ENCODE measurements around the gene ECT2L. TPM values are rescaled to one million over a fixed set of nuclear protein-coding genes. Genes with fewer than 3 reads are reported as not detected.
"Not testable (repeated sequence)": the region's sequence is repeated elsewhere in the genome, so short reads cannot be mapped to it uniquely, and the experiment has no call there.

ECT2L gene
- polyA plus RNA-seq, 1 experiment, result 0.01 TPM

DNA sequence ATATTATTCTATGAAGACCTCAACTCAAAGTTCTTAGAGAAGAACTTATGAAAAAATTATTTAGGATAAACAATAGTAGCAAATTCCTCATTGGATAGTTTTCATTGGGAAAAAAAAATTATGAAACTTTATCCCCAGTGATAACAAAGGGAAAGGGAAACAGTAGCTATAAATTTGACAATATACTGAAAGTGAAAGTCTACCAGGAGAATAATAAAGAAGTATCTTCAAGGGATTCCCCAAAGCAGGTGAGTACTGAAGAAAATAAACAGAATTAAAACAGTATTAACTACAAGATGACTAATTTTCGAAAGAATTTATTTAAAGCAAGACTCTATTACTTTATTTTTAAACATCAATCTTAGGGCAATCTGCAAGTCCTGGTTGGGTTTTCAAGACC, 135.8 kb downstream of the ECT2L start:
- CTCF ChIA-PET, result interaction anchor here (1.4 kb wide), 1 partner anchor 57 kb away, joined by 5 read pairs; the partner anchor contains the start of gene REPS1
- no peak overlapping the region for H3K27ac ChIP-seq (ENCODE audit: low read depth, low read length)
- POLR2A ChIA-PET, result no interaction called here

DNA sequence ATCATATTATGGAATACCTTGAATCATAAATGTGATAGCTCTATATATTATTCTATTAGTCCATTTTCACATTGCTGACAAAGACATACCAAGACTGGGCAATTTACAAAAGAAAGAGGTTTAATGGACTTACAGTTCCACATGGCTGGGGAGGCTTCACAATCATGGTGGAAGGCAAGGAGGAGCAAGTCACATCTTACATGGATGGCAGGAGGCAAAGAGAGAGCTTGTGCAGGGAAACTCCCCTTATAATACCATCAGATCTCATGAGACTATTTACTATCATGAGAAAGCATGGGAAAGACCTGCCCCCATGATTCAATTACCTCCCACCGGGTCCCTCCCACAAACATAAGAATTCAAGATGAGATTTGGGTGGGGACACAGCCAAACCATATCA, 141.0 kb downstream of the ECT2L start:
- DNase-seq (ENCODE audit: low read depth, low spot score); H3K27me3 ChIP-seq (ENCODE audit: control insufficient read depth, insufficient read depth, low read length); H3K9me3 ChIP-seq (ENCODE audit: control insufficient read depth, insufficient read depth, low read length); H3K27ac ChIP-seq (ENCODE audit: low read depth, low read length); H3K4me3 ChIP-seq (ENCODE audit: low read depth, low read length); CTCF ChIA-PET; POLR2A ChIA-PET: not testable (repeated sequence)

More for the DNA sequence above, 135.8 kb downstream of the ECT2L start:
- H3K27me3 ChIP-seq (ENCODE audit: control insufficient read depth, insufficient read depth, low read length), result no peaks in the 10 kb centered on the region
- no peak overlapping the region for H3K4me3 ChIP-seq (ENCODE audit: low read depth, low read length)
- H3K9me3 ChIP-seq (ENCODE audit: control insufficient read depth, insufficient read depth, low read length), result no peaks in the 10 kb centered on the region
- no peak for DNase-seq (ENCODE audit: low read depth, low spot score)
- TF ChIP-seq, protein P1, sequence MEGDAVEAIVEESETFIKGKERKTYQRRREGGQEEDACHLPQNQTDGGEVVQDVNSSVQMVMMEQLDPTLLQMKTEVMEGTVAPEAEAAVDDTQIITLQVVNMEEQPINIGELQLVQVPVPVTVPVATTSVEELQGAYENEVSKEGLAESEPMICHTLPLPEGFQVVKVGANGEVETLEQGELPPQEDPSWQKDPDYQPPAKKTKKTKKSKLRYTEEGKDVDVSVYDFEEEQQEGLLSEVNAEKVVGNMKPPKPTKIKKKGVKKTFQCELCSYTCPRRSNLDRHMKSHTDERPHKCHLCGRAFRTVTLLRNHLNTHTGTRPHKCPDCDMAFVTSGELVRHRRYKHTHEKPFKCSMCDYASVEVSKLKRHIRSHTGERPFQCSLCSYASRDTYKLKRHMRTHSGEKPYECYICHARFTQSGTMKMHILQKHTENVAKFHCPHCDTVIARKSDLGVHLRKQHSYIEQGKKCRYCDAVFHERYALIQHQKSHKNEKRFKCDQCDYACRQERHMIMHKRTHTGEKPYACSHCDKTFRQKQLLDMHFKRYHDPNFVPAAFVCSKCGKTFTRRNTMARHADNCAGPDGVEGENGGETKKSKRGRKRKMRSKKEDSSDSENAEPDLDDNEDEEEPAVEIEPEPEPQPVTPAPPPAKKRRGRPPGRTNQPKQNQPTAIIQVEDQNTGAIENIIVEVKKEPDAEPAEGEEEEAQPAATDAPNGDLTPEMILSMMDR (IDR thresholded peaks at IDR 0.05; ENCODE audit: low read depth, low read length), result no peak

DNA sequence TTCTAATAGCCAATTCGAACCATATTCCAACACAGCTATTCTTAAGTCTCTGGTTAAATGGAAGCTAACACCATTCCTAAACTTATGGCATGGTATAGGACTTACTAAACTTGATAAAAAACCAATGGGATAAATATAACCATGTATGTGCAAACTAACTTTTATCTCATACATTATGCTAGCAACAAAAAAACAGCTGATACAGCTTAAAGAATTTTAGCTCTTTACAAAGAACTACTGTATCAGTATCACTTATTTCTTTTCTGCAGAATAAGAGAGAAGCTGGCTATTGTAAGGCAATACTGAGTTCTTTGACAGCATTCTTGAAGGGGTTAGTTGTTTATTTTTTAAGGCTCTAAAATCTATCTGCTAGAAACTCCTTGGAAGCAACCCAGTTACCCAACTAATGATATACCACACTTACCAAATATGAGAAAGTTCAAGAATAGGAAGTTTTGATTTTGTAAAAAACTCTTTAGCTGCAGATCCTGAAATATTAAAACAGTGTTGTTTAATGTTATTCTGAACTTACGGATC, 147.3 kb downstream of the ECT2L start:
- no peaks in the 10 kb centered on the region for H3K9me3 ChIP-seq (ENCODE audit: control insufficient read depth, insufficient read depth, low read length)
- ChIA-PET POLR2A (no interaction called here), CTCF (interaction anchor here (1.3 kb wide), 1 partner anchor 45 kb away, joined by 4 read pairs; the partner anchor contains the start of gene REPS1)
- no peak overlapping the region for H3K4me3 ChIP-seq (ENCODE audit: low read depth, low read length)
- no peak overlapping the region for H3K27ac ChIP-seq (ENCODE audit: low read depth, low read length)
- TF ChIP-seq, protein P1 (IDR thresholded peaks at IDR 0.05; ENCODE audit: low read depth, low read length), result no peak
- H3K27me3 ChIP-seq (ENCODE audit: control insufficient read depth, insufficient read depth, low read length), result no peaks in the 10 kb centered on the region
- no peak for DNase-seq (ENCODE audit: low read depth, low spot score)

DNA sequence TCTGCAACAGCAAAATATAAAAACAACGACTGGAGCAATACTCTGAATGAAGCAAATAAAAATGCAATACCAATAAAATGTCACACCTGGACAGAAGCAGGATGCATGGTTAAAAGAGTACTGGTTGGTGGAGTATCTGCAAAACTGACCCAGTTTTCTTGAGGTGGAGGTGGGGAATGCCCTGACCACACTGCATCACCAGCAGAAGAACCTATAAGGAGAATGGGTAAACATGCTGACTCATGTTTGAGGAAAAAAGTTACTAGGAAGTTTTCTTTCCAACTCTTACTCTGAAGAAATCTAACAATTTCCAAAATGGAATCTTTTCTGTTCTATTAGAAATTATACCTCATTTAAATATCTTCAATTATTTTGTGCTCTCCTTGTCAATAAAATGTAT, 148.5 kb downstream of the ECT2L start:
- ChIA-PET CTCF (no interaction called here), POLR2A (no interaction called here)
- H3K4me3 ChIP-seq (ENCODE audit: low read depth, low read length), result no peak overlapping the region
- no peaks in the 10 kb centered on the region for H3K27me3 ChIP-seq (ENCODE audit: control insufficient read depth, insufficient read depth, low read length)
- DNase-seq (ENCODE audit: low read depth, low spot score), result peak; percentile 6
- no peaks in the 10 kb centered on the region for H3K9me3 ChIP-seq (ENCODE audit: control insufficient read depth, insufficient read depth, low read length)
- TF ChIP-seq, protein P1 (IDR thresholded peaks at IDR 0.05; ENCODE audit: low read depth, low read length), result no peak
- no peak overlapping the region for H3K27ac ChIP-seq (ENCODE audit: low read depth, low read length)

DNA sequence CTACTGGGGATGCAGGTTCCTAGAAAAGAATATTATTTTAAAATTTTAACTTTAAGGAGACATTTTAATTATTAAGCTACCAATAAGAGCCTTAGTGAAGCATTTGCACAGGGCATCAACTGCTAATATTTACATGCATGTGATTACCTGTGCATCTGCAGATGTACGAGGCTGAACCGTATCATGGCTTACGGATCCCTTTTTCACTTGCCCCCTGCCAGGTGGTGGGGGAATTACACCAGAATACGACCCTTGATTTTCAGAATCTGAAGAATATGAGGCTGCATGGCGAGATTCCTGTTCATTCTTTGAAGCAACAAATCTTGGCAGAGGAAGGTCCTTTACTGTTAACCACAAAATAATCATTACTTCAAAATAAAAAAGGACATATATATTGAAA, 149.5 kb downstream of the ECT2L start:
- POLR2A ChIA-PET, result no interaction called here
- Histone ChIP-seq H3K9me3 (ENCODE audit: control insufficient read depth, insufficient read depth, low read length) (no peaks in the 10 kb centered on the region), H3K27me3 (ENCODE audit: control insufficient read depth, insufficient read depth, low read length) (no peaks in the 10 kb centered on the region), H3K27ac (ENCODE audit: low read depth, low read length) (no peak overlapping the region), H3K4me3 (ENCODE audit: low read depth, low read length) (no peak overlapping the region)
- no peak for DNase-seq (ENCODE audit: low read depth, low spot score)
- CTCF ChIA-PET, result no interaction called here
- TF ChIP-seq, protein P1 (IDR thresholded peaks at IDR 0.05; ENCODE audit: low read depth, low read length), result peak; percentile 26; the same call in 1 of the 2 replicates
